K562 (cell line): ENCODE measurements around the gene TEX14. TPM values are rescaled to one million over a fixed set of nuclear protein-coding genes. Genes with fewer than 3 reads are reported as not detected.

ENCODE experiments used
- CBX1 ChIP-seq: sonication (generic); IDR thresholded peaks from 2 replicates; pipeline ENCODE4 v1.6.1; 2016; ENCODE audit warnings: antibody characterized with exemption, low read depth, mild to moderate bottlenecking
- CEBPZ ChIP-seq: fragments of 150-350 bp; IDR thresholded peaks from 2 replicates; pipeline ENCODE4 v1.6.1; 2014; ENCODE audit warnings: low read depth, mild to moderate bottlenecking, low read length, borderline replicate concordance
- DPF2 ChIP-seq: fragments of 450-650 bp; IDR thresholded peaks from 2 replicates; pipeline ENCODE4 v1.6.1; 2016
- EGR1 ChIP-seq: fragments of 450-650 bp; conservative IDR thresholded peaks from 2 replicates; pipeline ENCODE4 v1.6.1; 2017; ENCODE audit warnings: mild to moderate bottlenecking
- FOXK1 ChIP-seq: sonication (generic); formaldehyde crosslinking; IDR thresholded peaks from 2 replicates; pipeline ENCODE4 v1.8.0; 2022; ENCODE audit warnings: missing genetic modification reagents, mild to moderate bottlenecking, borderline replicate concordance
- FOXP1 ChIP-seq: sonication (generic); formaldehyde crosslinking; IDR thresholded peaks from 2 replicates; pipeline ENCODE4 v1.8.0; 2022; ENCODE audit warnings: mild to moderate bottlenecking, missing genetic modification reagents
- GTF2A2 ChIP-seq: IDR thresholded peaks from 2 replicates; pipeline ENCODE4 v1.6.1; 2016; ENCODE audit warnings: mild to moderate bottlenecking, missing genetic modification characterization, missing compliant biosample characterization
- NRF1 ChIP-seq, 2 experiments: fragments of 450-650 bp; IDR thresholded peaks in 1 of 2; conservative IDR thresholded peaks in 1 of 2; 2 replicates each; pipeline ENCODE4 v1.6.1; 2014; ENCODE audit warnings: mild to moderate bottlenecking in 2 of 2
- OTX1 ChIP-seq: fragments of 450-650 bp; formaldehyde crosslinking; IDR thresholded peaks from 2 replicates; pipeline ENCODE4 v1.4.0; 2022; ENCODE audit warnings: mild to moderate bottlenecking
- PTTG1 ChIP-seq: fragments of 450-650 bp; IDR thresholded peaks from 2 replicates; pipeline ENCODE4 v1.6.1; 2016; ENCODE audit warnings: low read depth, mild to moderate bottlenecking, missing genetic modification characterization, missing compliant biosample characterization
- RUNX1 ChIP-seq: sonication (generic); IDR thresholded peaks from 2 replicates; pipeline ENCODE4 v1.6.1; 2016; ENCODE audit warnings: antibody characterized with exemption, low read depth
- SUPT5H ChIP-seq: fragments of 450-650 bp; IDR thresholded peaks from 2 replicates; pipeline ENCODE4 v1.6.1; 2016
- TEAD1 ChIP-seq, 2 experiments: fragments of 450-650 bp in 1 of 2; sonication (generic) in 1 of 2; formaldehyde crosslinking; IDR thresholded peaks; 2 replicates each; pipeline versions ENCODE4 v1.4.0 to v1.8.0; 2020 to 2022; ENCODE audit warnings: mild to moderate bottlenecking in 2 of 2, missing genetic modification reagents in 1 of 2
- USF1 ChIP-seq: sonication (generic); formaldehyde crosslinking; IDR thresholded peaks from 2 replicates; pipeline ENCODE4 v1.9.0; 2022; ENCODE audit warnings: mild to moderate bottlenecking, missing genetic modification reagents
- ZNF174 ChIP-seq: fragments of 250-450 bp; sonication (Bioruptor Pico); IDR thresholded peaks from 2 replicates; pipeline ENCODE4 v1.4.0; 2020; ENCODE audit warnings: mild to moderate bottlenecking
- ZNF395 ChIP-seq: fragments of 200-800 bp; sonication (Bioruptor generic); IDR thresholded peaks from 2 replicates; pipeline ENCODE4 v1.6.1; 2017; ENCODE audit warnings: missing genetic modification characterization, missing compliant biosample characterization
- ZNF445 ChIP-seq: fragments of 250-450 bp; sonication (Bioruptor Pico); IDR thresholded peaks from 2 replicates; pipeline ENCODE4 v1.4.0; 2020; ENCODE audit warnings: low read depth, mild to moderate bottlenecking, moderate library complexity
- ZNF609 ChIP-seq: sonication (generic); formaldehyde crosslinking; IDR thresholded peaks from 2 replicates; pipeline ENCODE4 v1.8.1; 2023; ENCODE audit warnings: missing genetic modification reagents, mild to moderate bottlenecking, borderline replicate concordance
- polyA plus RNA-seq, 8 experiments: library from polyadenylated mRNA; depleted of rRNA in 4 of 8; stranded (reverse) in 5 of 8; unstranded in 3 of 8; fragments of >200 nt; fragmentation: Nextera tagmentation in 2 of 8; fragmentation: Illumina TruSeq in 1 of 8; extraction: Ambion mirVana in 2 of 8; extraction: Trizol in 1 of 8; gene quantifications; 2 replicates each; pipeline versions ENCODE4 v1.2.1 to v1.2.3, GENCODE V29; 2011 to 2014; ENCODE audit warnings: inconsistent platforms in 1 of 8, missing spikeins in 1 of 8
- total RNA-seq, 7 experiments: library from RNA; depleted of rRNA in 6 of 7; stranded (reverse); fragments of >200 nt in 6 of 7; fragmentation: Illumina TruSeq in 2 of 7; extraction: Trizol in 2 of 7; gene quantifications; 2 replicates each; pipeline versions ENCODE4 v1.2.1 to v1.2.3, GENCODE V29; 2011 to 2021; ENCODE audit warnings: low replicate concordance in 1 of 7

Gene TEX14
- total and polyA plus RNA-seq, 9 of the 15 experiments (the other 6 are each of a cell fraction or from before 2014, with no cell fraction given) = 0.05 to 0.12 (median 0.09) TPM; not detected in 1

GRCh38 chr17:58692239-58693055, 602 bp upstream of the TEX14 start, which contains the start of gene RAD51C (continued):
- no peak for TF ChIP-seq USF1 (CRISPR knock-in tag)
- no peak; the same call in 1 of the 2 replicates for TF ChIP-seq DPF2
- peak; percentile 81 for TF ChIP-seq CBX1
- peak; percentile 81 to 84 for TF ChIP-seq NRF1 (conservative IDR thresholded peaks at IDR 0.05 in 1 of 2, IDR thresholded peaks at IDR 0.05 in 1 of 2)
- TF ChIP-seq ZNF445 (CRISPR knock-in tag) = no peak
- no peak for TF ChIP-seq ZNF174 (CRISPR knock-in tag)
- TF ChIP-seq TEAD1 (CRISPR knock-in tag; IDR thresholded peaks at IDR 0.05) = peak in 1 of 2 experiments; percentile 56; a peak in 2 of 4 replicates
- TF ChIP-seq EGR1 = peak; percentile 76
- TF ChIP-seq CEBPZ = no peak
- TF ChIP-seq ZNF395 (CRISPR knock-in tag) = peak; percentile 89
- TF ChIP-seq RUNX1 = no peak
- TF ChIP-seq ZNF609 (CRISPR knock-in tag) = no peak
- TF ChIP-seq PTTG1 (tag) = no peak
- 0 out of 2 replicates have a peak, but pooled peaks have one; percentile 25 for TF ChIP-seq FOXK1
- peak; percentile 47; the same call in 1 of the 2 replicates for TF ChIP-seq GTF2A2 (tag)
- TF ChIP-seq FOXP1 (CRISPR knock-in tag) = peak; percentile 82
- TF ChIP-seq SUPT5H = peak; percentile 91
- no peak for TF ChIP-seq OTX1 (CRISPR knock-in tag)
